Suprapubic skin (tissue), 4 donors: ENCODE data around the gene SGMS2. TPM values are rescaled to one million over a fixed set of nuclear protein-coding genes. Genes with fewer than 3 reads are reported as not detected.
A peak's percentile ranks its signal among the peaks of the same experiment; 100 is the strongest.

ENCODE experiments used
- DNase-seq, 2 donors: peaks; one replicate each; pipeline ENCODE4 v3.0.0-alpha.2; 2019; ENCODE audit warnings: low spot score in 2 of 2
- H3K27ac ChIP-seq: fragments of 200-600 bp; sonication (generic); one replicate; pipeline ENCODE4 v1.5.1; 2019
- H3K27me3 ChIP-seq: fragments of 200-600 bp; sonication (generic); one replicate; pipeline ENCODE4 v1.5.1; 2019
- H3K36me3 ChIP-seq: fragments of 200-600 bp; sonication (generic); one replicate; pipeline ENCODE4 v1.5.1; 2019
- H3K4me1 ChIP-seq: fragments of 200-600 bp; sonication (generic); one replicate; pipeline ENCODE4 v1.5.1; 2019
- H3K4me3 ChIP-seq: fragments of 200-600 bp; sonication (generic); one replicate; pipeline ENCODE4 v1.5.1; 2019; ENCODE audit warnings: mild to moderate bottlenecking
- H3K9me3 ChIP-seq: fragments of 200-600 bp; sonication (generic); one replicate; pipeline ENCODE4 v1.5.1; 2019
- EP300 ChIP-seq: sonication (generic); formaldehyde crosslinking; IDR thresholded peaks from one replicate; pipeline ENCODE4 v1.6.1; 2017; ENCODE audit warnings: antibody characterized with exemption
- POLR2A ChIP-seq, 2 donors: fragments of 450-650 bp; IDR thresholded peaks; one replicate each; pipeline ENCODE4 v1.6.1; 2017; ENCODE audit warnings: antibody characterized with exemption in 2 of 2, mild to moderate bottlenecking in 2 of 2, moderate library complexity in 2 of 2
- POLR2AphosphoS5 ChIP-seq, 3 donors: sonication (generic); formaldehyde crosslinking; IDR thresholded peaks; one replicate each; pipeline ENCODE4 v1.6.1; 2017; ENCODE audit warnings: antibody characterized with exemption in 3 of 3
- WGBS: methylation state at CpG from one replicate; pipeline ENCODE4 v1.1.5; 2018; 5-methylcytosine and 5-hydroxymethylcytosine counted together
- total RNA-seq, 4 donors: library from RNA; depleted of rRNA; stranded (reverse); fragments of >200 nt; gene quantifications; one replicate each; pipeline ENCODE4 v1.1.0, GENCODE V29; 2016
- TF ChIP-seq, protein P1 (sequence below), 2 donors: fragments of 200-600 bp in 1 of 2; fragments of 450-650 bp in 1 of 2; sonication (generic) in 1 of 2; IDR thresholded peaks; one replicate each; pipeline ENCODE4 v1.5.1; 2016 to 2019; ENCODE audit warnings: antibody characterized with exemption in 2 of 2, mild to moderate bottlenecking in 1 of 2, moderate library complexity in 1 of 2

Gene SGMS2
- total RNA-seq, 4 donors from 2014 or later = 18.3 to 100 (median 66.6) TPM

DNA sequence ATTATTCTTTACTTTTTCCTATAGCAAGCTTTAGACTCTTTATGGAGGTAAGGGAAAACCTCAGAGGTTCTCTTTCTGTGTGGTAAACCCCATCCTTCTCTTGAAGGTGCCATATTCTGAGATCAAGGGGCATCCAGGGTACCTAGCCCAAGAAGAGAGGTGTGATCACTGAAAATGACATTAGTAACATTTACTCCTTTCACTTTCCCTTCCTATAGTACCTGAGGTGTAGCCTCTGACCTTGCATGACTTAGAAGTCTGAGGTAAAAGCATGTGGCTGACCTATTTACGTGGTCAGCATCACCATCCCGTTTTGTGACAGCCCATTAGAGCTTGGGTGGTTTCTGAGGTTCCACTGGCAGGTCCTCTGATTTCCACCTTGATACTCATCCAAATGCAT lies 25.7 kb downstream of the SGMS2 start:
- Histone ChIP-seq H3K27ac (no peak overlapping the region), H3K36me3 (no peaks in the 10 kb centered on the region), H3K27me3 (no peaks in the 10 kb centered on the region), H3K9me3 (peaks cover 4% of the 10 kb centered on the region), H3K4me1 (peaks cover 14% of the 10 kb centered on the region), H3K4me3 (no peak overlapping the region)
- TF ChIP-seq POLR2A (IDR thresholded peaks at IDR 0.05) (no peak), POLR2AphosphoS5 (IDR thresholded peaks at IDR 0.05) (no peak), EP300 (no peak)
- TF ChIP-seq, protein P1, sequence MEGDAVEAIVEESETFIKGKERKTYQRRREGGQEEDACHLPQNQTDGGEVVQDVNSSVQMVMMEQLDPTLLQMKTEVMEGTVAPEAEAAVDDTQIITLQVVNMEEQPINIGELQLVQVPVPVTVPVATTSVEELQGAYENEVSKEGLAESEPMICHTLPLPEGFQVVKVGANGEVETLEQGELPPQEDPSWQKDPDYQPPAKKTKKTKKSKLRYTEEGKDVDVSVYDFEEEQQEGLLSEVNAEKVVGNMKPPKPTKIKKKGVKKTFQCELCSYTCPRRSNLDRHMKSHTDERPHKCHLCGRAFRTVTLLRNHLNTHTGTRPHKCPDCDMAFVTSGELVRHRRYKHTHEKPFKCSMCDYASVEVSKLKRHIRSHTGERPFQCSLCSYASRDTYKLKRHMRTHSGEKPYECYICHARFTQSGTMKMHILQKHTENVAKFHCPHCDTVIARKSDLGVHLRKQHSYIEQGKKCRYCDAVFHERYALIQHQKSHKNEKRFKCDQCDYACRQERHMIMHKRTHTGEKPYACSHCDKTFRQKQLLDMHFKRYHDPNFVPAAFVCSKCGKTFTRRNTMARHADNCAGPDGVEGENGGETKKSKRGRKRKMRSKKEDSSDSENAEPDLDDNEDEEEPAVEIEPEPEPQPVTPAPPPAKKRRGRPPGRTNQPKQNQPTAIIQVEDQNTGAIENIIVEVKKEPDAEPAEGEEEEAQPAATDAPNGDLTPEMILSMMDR (IDR thresholded peaks at IDR 0.05) = no peak
- WGBS = 88% methylated on average over 2 of the region's 2 CpGs
- DNase-seq = no peak

DNA sequence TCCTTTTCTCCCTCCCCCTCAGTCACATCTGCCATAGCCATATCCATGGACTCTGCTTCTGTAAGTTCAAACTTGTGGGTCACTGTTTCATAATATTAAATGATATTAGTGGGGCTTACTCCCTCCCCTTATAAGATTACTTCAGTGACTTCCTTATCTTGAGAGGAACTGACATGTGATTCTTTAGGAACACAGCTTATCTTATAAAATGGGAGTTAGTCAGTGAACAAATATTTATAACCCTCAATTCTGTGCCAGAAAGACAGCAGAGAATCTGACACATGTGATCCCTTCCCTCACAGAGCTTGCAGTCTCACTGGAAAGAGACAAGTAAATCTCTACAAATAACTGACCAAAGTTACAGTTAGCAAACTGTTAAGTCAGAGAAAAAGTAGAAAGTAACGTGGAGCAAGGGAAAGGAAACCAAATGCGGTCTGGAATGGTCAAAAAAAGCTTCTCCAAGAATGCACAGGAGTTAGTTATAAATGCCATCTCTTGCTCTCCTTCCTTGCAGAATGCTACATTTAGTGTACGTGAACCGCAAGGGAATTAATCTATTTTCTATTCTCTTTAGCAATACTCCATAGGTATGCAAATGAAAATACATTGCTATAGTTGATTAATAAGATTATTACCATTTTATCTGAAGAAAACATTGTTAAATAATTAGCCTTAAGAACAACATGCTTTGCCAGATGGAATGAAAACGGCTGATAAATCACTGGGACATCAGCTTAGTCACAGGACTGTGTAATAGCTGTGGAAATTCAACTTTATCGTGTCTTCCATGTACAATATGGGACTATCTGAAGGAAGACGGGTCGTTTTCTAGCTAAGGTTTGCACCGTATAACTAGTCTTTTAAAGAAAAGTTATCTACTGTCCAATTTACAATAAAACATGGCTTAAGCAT lies 29.0 kb downstream of the SGMS2 start:
- Histone ChIP-seq H3K27me3 (no peaks in the 10 kb centered on the region), H3K27ac (peak overlapping the region; percentile 39), H3K4me1 (peaks cover 21% of the 10 kb centered on the region), H3K9me3 (no peaks in the 10 kb centered on the region), H3K4me3 (no peak overlapping the region), H3K36me3 (no peaks in the 10 kb centered on the region)
- TF ChIP-seq, protein P1 (IDR thresholded peaks at IDR 0.05) = no peak
- TF ChIP-seq POLR2AphosphoS5 (IDR thresholded peaks at IDR 0.05) = no peak
- no peak for TF ChIP-seq EP300
- no peak for TF ChIP-seq POLR2A (IDR thresholded peaks at IDR 0.05)
- no peak for DNase-seq
- 55% methylated on average over 9 of the region's 9 CpGs for WGBS

DNA sequence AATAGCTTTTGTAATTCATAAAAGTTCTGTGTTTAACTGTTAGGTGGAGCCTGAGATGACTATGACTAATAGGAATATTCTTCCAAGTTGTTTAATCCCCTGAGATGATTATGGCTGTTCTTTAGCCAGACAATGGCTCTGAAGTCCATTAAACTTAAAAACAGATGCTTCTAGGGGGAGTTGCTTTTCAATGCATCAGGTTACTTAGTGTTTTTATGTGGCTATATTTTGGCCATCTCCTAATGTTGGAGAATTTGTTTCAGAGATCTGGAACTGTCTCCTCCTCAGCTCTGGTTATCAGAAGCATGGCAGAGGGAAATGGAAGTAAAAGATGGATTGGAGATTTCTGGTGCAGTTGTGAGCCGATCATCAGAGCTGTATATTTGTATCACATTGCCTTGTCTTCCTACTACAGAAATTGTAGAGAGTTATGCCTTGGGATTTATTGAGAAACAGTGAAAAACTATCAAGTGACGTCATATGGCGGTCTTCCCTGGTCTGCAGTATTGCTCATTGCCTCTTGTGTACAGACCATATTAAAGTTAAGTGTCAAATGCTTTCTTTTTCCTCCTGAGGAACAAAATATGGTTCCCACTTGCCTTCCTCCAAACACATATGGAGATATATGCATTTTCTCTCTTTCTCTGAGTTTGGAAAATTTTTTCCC lies 29.8 kb downstream of the SGMS2 start:
- Histone ChIP-seq H3K4me1 (peaks cover 21% of the 10 kb centered on the region), H3K27me3 (no peaks in the 10 kb centered on the region), H3K4me3 (no peak overlapping the region), H3K36me3 (peaks cover 3% of the 10 kb centered on the region), H3K27ac (peak overlapping the region; percentile 39), H3K9me3 (no peaks in the 10 kb centered on the region)
- WGBS = 76% methylated on average over 3 of the region's 3 CpGs
- no peak for DNase-seq
- TF ChIP-seq POLR2A (IDR thresholded peaks at IDR 0.05) = no peak
- TF ChIP-seq, protein P1 (IDR thresholded peaks at IDR 0.05) = no peak
- TF ChIP-seq EP300 = no peak
- TF ChIP-seq POLR2AphosphoS5 (IDR thresholded peaks at IDR 0.05) = no peak

DNA sequence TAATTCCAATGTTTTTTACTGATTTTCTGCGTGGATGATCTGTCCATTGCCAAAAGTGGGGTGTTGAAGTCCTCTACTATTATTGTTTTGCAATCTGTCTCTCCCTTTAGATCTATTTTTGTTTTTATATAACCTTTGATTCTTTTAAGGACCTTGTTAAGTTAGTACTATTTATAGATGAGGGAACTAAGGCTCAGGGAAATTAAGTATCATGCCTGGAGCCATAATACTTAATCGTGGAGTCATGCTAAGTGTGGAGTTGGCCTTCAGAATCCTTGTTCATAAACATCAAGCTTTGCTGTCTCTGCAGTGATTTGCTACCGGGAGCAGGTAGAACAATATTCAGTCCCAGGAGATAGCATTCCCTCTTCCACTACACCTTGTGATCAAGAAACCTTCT lies 31.0 kb downstream of the SGMS2 start:
- Histone ChIP-seq H3K27ac (no peak overlapping the region), H3K9me3 (no peaks in the 10 kb centered on the region), H3K36me3 (peaks cover 8% of the 10 kb centered on the region), H3K27me3 (no peaks in the 10 kb centered on the region), H3K4me1 (peaks cover 21% of the 10 kb centered on the region), H3K4me3 (no peak overlapping the region)
- WGBS = 66% methylated on average over 3 of the region's 3 CpGs
- no peak for DNase-seq
- TF ChIP-seq, protein P1 (IDR thresholded peaks at IDR 0.05) = no peak
- TF ChIP-seq POLR2AphosphoS5 (IDR thresholded peaks at IDR 0.05) = no peak
- TF ChIP-seq POLR2A (IDR thresholded peaks at IDR 0.05) = no peak
- no peak for TF ChIP-seq EP300

DNA sequence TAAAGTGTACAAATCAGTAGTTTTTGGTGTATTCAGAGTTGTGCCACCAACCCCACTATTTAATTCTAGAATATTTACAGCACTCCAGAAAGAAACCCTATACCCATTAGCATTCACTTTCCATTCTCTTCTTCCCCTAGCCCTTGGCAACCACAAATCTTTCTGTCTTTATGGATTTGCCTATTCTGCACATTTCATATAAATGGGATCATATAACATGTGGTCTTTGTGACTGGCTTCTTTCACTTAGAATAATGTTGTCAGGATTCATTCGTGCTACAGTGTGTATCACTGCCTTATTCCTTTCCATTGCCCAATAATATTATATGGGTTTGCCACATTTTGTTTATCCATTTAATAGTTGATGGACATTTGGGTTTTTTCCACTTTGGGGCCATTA lies 32.2 kb downstream of the SGMS2 start:
- no peak for DNase-seq
- TF ChIP-seq POLR2AphosphoS5 (IDR thresholded peaks at IDR 0.05) (no peak), EP300 (no peak), POLR2A (IDR thresholded peaks at IDR 0.05) (no peak)
- TF ChIP-seq, protein P1 (IDR thresholded peaks at IDR 0.05) = no peak
- no peak overlapping the region for H3K27ac ChIP-seq
- WGBS = 84% methylated on average over 1 of the region's 1 CpG
- H3K4me3 ChIP-seq = no peak overlapping the region
- H3K27me3 ChIP-seq = no peaks in the 10 kb centered on the region
- H3K9me3 ChIP-seq = no peaks in the 10 kb centered on the region
- peaks cover 21% of the 10 kb centered on the region for H3K4me1 ChIP-seq
- peaks cover 10% of the 10 kb centered on the region for H3K36me3 ChIP-seq
